22Rv1 (cell line): ENCODE data around the gene PNKP.
A peak's percentile ranks its signal among the peaks of the same experiment; 100 is the strongest.

ENCODE experiments used
- H3K27ac ChIP-seq: fragments of 450-650 bp; 2 replicates; pipeline ENCODE4 v1.5.1; 2017
- ZFX ChIP-seq: fragments of 450-650 bp; IDR thresholded peaks from 2 replicates; pipeline ENCODE4 v1.6.1; 2017; ENCODE audit warnings: antibody characterized with exemption, borderline replicate concordance
- TF ChIP-seq, protein P1 (sequence below): fragments of 450-650 bp; IDR thresholded peaks from 2 replicates; pipeline ENCODE4 v1.5.1; 2017; ENCODE audit warnings: mild to moderate bottlenecking

Gene PNKP

DNA sequence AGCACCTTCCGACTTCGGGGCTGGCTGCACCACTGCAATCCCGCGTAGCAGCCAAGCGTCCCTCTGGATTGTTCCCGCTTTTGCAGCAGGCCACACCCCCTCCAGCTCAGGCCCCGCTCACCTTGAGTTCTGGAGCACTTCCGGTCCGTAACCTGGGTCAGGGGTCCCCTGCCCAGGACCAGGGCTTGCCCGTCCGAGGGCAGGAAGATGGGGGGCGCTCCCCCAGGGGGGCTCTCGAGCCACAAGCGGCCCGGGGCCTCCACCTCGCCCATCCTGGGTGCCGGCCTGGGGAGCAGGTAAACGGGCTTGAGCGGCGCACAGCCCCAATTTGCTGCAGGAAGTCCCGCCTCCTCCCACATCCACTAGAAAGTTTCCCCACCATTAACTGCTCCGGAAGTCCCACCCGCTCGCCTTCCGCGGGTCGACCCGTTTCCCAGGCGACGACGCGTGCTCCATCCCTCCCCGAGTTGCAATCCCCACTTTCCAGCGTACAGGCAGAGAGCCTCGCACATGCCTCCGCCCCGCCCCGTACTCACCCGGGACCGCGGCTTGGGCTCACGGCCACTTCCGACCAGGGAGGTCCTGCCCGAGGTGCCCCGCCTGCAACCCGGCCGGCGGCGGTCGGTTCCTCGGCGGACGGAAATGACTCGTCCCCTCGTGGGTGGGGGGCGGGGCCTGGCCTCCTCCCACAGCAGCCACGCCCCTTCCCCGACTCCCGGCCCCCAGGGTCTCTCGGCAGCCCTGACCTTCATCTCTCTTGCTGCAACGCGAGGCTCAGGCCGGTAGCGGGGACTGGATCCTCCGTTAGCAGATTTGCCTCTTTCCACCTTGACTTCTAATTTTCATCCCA is at the start of gene PNKP:
TSS of gene PNKP (minus strand) at position 644 of the 850 bp plus-strand sequence. CDS start at position 272, 372 bp downstream.
- H3K27ac ChIP-seq, result peak within 1 kb of the TSS; percentile 93
- TF ChIP-seq, protein P1, sequence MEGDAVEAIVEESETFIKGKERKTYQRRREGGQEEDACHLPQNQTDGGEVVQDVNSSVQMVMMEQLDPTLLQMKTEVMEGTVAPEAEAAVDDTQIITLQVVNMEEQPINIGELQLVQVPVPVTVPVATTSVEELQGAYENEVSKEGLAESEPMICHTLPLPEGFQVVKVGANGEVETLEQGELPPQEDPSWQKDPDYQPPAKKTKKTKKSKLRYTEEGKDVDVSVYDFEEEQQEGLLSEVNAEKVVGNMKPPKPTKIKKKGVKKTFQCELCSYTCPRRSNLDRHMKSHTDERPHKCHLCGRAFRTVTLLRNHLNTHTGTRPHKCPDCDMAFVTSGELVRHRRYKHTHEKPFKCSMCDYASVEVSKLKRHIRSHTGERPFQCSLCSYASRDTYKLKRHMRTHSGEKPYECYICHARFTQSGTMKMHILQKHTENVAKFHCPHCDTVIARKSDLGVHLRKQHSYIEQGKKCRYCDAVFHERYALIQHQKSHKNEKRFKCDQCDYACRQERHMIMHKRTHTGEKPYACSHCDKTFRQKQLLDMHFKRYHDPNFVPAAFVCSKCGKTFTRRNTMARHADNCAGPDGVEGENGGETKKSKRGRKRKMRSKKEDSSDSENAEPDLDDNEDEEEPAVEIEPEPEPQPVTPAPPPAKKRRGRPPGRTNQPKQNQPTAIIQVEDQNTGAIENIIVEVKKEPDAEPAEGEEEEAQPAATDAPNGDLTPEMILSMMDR, result no peak
- no peak for TF ChIP-seq ZFX

DNA sequence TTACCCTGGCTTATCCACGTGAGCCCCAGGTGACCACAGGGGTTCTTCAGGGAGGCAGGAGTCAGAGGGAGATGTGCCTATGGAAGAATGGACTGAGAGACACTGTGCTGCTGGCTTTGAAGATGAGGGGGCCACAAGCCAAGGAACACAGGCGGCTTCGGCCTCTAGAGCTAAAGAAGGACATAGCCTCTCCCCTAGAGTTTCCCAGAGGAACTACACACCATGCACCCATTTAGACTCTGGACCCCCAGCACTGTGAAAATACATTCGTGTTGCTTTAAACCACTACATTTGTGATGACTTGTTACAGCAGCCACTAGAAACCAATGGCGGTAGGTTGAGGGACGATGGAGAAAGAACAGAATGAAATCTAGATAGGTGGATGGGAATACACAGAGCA is 47.9 kb upstream of the PNKP start:
- TF ChIP-seq, protein P1, result peak; percentile 5; the same call in 1 of the 2 replicates
- no peak for TF ChIP-seq ZFX

DNA sequence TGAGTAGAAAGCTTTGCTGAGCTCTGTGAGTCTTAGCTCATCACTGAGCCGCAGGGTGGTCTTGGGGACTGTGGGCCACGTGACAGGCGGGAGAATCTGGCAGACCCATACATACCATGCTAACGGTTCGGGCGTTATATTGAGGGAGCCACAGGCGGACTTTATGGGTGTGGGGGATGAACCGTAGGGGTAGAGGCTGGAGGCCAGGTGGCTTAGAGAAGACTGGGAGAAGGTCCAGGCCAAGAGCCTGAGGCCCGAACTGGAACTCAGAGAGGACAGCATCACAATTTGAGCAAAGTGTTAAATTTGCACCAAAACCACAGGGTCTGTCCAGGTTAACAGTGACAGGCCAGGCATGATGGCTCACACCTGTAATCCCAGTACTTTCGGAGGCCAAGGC is 46.3 kb upstream of the PNKP start:
- H3K27ac ChIP-seq, result no peak overlapping the region
- TF ChIP-seq, protein P1, result no peak
- no peak for TF ChIP-seq ZFX

More for the DNA sequence above, 47.9 kb upstream of the PNKP start:
- H3K27ac ChIP-seq, result no peak overlapping the region

DNA sequence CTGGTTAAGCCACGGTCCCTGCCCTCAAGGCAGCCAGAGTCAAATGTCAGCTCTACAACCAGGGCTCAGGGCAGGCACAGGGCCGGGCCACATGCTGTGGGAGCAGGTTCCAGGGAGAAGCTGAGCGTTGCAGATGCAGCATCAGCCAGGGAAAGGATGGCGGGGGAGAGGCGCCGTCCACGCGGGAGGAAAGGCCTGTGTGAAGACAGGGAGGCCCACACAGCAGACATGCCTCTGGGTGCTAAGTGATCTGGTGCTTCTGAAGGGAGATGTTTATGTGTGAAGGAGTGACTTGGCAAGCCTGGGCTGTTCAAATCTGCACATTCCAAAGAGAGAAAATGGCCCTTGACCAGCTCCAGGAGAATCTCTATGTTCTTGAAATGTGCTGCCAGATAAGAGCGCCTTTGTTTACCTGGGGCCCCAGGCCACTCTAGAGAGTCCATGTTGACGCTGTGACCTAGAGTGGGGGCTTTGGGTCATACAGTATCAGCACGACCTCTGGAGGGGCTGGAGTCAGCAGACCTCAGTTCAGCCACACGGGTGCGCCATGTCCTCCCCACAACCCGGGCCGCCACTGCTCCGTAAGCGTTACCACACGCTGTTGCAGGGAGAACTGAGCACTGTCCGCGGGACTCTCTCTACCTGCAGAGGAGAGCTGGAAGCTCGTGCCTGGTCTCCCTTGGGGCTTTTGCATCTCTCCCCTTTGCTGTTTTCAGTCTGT is 45.7 kb upstream of the PNKP start:
- TF ChIP-seq ZFX, result no peak
- TF ChIP-seq, protein P1, result no peak
- no peak overlapping the region for H3K27ac ChIP-seq

DNA sequence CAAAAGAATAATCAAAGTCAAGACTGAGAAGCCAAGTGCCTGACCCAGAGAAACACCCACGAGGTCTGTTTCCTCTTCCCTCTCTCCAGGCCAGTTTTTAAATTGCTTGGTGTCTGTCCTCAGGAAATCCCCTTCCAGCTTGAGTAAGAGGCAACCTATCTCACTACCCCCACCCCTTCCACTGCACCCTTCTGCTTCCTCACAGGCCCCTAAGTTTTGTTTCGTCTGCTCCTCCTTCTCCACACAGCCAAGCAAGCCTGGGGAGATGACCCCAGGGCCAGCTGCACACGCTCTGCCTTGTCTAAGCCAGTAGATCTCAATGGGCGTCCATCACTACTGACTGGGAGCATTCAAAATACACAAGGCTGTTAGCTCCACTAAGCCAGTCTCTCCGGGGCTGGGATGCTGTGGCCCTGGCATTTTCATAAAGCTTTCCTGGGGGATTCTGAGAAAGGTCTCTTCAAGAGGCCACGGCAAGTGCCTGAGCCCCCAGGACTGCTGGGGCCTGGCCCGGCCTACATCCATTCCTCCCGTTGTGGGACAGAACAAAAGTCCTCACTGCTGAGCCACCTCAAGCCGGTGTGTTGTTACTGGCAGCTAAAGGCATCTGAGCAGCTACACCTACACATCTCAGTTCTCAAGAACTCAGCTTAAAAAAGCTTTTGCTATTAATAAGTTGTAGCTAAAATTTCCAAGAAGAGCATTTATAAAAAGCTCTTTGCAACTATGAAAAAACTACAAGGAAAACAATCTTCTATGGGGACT is 44.2 kb upstream of the PNKP start:
- no peak overlapping the region for H3K27ac ChIP-seq

DNA sequence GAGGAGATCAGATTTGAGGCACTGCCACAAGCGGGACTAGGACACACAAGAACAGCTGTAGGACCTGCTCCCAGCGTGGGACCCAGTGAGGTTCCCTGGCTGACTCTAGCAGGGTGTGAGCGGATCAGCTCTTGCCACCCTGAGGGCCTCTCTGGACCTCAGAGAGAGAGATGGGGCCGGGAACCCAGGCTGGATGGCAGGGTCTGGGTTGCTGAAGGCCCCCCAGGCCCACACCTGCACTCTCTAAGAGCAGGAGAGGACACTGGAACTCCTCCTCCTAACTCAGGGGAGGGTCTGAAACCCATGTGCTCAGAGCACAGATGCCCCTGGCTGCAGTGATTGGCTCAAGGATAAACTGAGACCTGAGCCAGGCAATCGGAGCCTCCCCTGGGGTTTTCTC is 42.8 kb upstream of the PNKP start:
- TF ChIP-seq ZFX, result no peak
- TF ChIP-seq, protein P1, result no peak

More for the DNA sequence above, 44.2 kb upstream of the PNKP start:
- TF ChIP-seq ZFX, result no peak
- TF ChIP-seq, protein P1, result no peak

More for the DNA sequence above, 42.8 kb upstream of the PNKP start:
- no peak overlapping the region for H3K27ac ChIP-seq
